SJSA1 (cell line): ENCODE results near the gene ETS2. TPM values are rescaled to one million over a fixed set of nuclear protein-coding genes. Genes with fewer than 3 reads are reported as not detected.

Experiments
- DNase-seq, 2 experiments: peaks; one replicate each; pipeline ENCODE4 v3.0.0-alpha.2; 2015 to 2020; ENCODE audit warnings: low spot score in 2 of 2, low read depth in 1 of 2
- H3K27ac ChIP-seq: fragments of 250-450 bp; sonication (Bioruptor Pico); 2 replicates; pipeline ENCODE4 v1.5.1; 2020; ENCODE audit warnings: mild to moderate bottlenecking, moderate library complexity
- H3K27me3 ChIP-seq: fragments of 250-450 bp; sonication (Bioruptor Pico); replicated peaks from 2 replicates; pipeline ENCODE4 v1.5.1; 2020; ENCODE audit warnings: mild to moderate bottlenecking, moderate library complexity
- H3K36me3 ChIP-seq: fragments of 250-450 bp; sonication (Bioruptor Pico); 2 replicates; pipeline ENCODE4 v1.5.1; 2020; ENCODE audit warnings: mild to moderate bottlenecking
- H3K4me1 ChIP-seq: fragments of 250-450 bp; sonication (Bioruptor Pico); replicated peaks from 2 replicates; pipeline ENCODE4 v1.6.1; 2021; ENCODE audit warnings: mild to moderate bottlenecking
- H3K4me3 ChIP-seq: fragments of 250-450 bp; sonication (Bioruptor Pico); 2 replicates; pipeline ENCODE4 v1.5.1; 2020; ENCODE audit warnings: mild to moderate bottlenecking
- H3K9me3 ChIP-seq: fragments of 250-450 bp; sonication (Bioruptor Pico); replicated peaks from 2 replicates; pipeline ENCODE4 v1.5.1; 2020; ENCODE audit warnings: mild to moderate bottlenecking
- total RNA-seq: library from RNA; depleted of rRNA; stranded (reverse); fragments of >200 nt; shearing (Covaris generic); gene quantifications from 2 replicates; pipeline ENCODE4 v1.2.3, GENCODE V29; 2014

ETS2 gene
- total RNA-seq, 1 experiment from 2014 or later = 48.2 TPM

GRCh38 chr21:38788275-38788905 lies 17.3 kb upstream of the ETS2 start:
- no peaks in the 10 kb centered on the region for H3K27me3 ChIP-seq
- DNase-seq = peak in 1 of 2 experiments; percentile 16
- no peak overlapping the region for H3K27ac ChIP-seq
- H3K4me3 ChIP-seq = no peak overlapping the region
- H3K36me3 ChIP-seq = no peaks in the 10 kb centered on the region
- no peaks in the 10 kb centered on the region for H3K9me3 ChIP-seq
- H3K4me1 ChIP-seq = peaks cover 29% of the 10 kb centered on the region

GRCh38 chr21:38789275-38789674 lies 16.5 kb upstream of the ETS2 start:
- Histone ChIP-seq H3K4me3 (no peak overlapping the region), H3K4me1 (peaks cover 29% of the 10 kb centered on the region), H3K27ac (no peak overlapping the region), H3K36me3 (no peaks in the 10 kb centered on the region), H3K9me3 (no peaks in the 10 kb centered on the region), H3K27me3 (no peaks in the 10 kb centered on the region)
- DNase-seq = no peak

- H3K4me3 ChIP-seq = no peak overlapping the region
- no peaks in the 10 kb centered on the region for H3K36me3 ChIP-seq
- DNase-seq = no peak
- H3K27me3 ChIP-seq = no peaks in the 10 kb centered on the region
- H3K9me3 ChIP-seq = no peaks in the 10 kb centered on the region
- peaks cover 29% of the 10 kb centered on the region for H3K4me1 ChIP-seq
- H3K27ac ChIP-seq = no peak overlapping the region
Observed at GRCh38 chr21:38790059-38790458, 15.7 kb upstream of the ETS2 start.

- H3K27ac ChIP-seq = no peak overlapping the region
- no peaks in the 10 kb centered on the region for H3K36me3 ChIP-seq
- H3K4me1 ChIP-seq = peaks cover 34% of the 10 kb centered on the region
- H3K9me3 ChIP-seq = no peaks in the 10 kb centered on the region
- no peak overlapping the region for H3K4me3 ChIP-seq
- no peak for DNase-seq
- H3K27me3 ChIP-seq = no peaks in the 10 kb centered on the region
Observed at GRCh38 chr21:38790961-38791360, 14.8 kb upstream of the ETS2 start.

GRCh38 chr21:38792676-38793459 lies 12.9 kb upstream of the ETS2 start:
- Histone ChIP-seq H3K27ac (no peak overlapping the region), H3K4me3 (no peak overlapping the region), H3K4me1 (peaks cover 48% of the 10 kb centered on the region)

GRCh38 chr21:38793926-38794713 lies 11.6 kb upstream of the ETS2 start:
- no peak overlapping the region for H3K4me3 ChIP-seq
- peaks cover 48% of the 10 kb centered on the region for H3K4me1 ChIP-seq
- no peak for DNase-seq
- no peaks in the 10 kb centered on the region for H3K27me3 ChIP-seq
- no peak overlapping the region for H3K27ac ChIP-seq
- H3K36me3 ChIP-seq = no peaks in the 10 kb centered on the region
- H3K9me3 ChIP-seq = no peaks in the 10 kb centered on the region

More at GRCh38 chr21:38792676-38793459, 12.9 kb upstream of the ETS2 start:
- no peaks in the 10 kb centered on the region for H3K36me3 ChIP-seq
- H3K27me3 ChIP-seq = no peaks in the 10 kb centered on the region
- no peak for DNase-seq
- no peaks in the 10 kb centered on the region for H3K9me3 ChIP-seq

- Histone ChIP-seq H3K4me3 (no peak overlapping the region), H3K36me3 (no peaks in the 10 kb centered on the region), H3K9me3 (no peaks in the 10 kb centered on the region), H3K4me1 (peaks cover 48% of the 10 kb centered on the region), H3K27me3 (no peaks in the 10 kb centered on the region), H3K27ac (no peak overlapping the region)
- DNase-seq = no peak
Observed at GRCh38 chr21:38794978-38795377, 10.8 kb upstream of the ETS2 start.

GRCh38 chr21:38795475-38795874 lies 10.3 kb upstream of the ETS2 start:
- no peak overlapping the region for H3K27ac ChIP-seq
- H3K4me3 ChIP-seq = no peak overlapping the region
- no peaks in the 10 kb centered on the region for H3K27me3 ChIP-seq
- no peaks in the 10 kb centered on the region for H3K9me3 ChIP-seq
- no peak for DNase-seq
- no peaks in the 10 kb centered on the region for H3K36me3 ChIP-seq
- H3K4me1 ChIP-seq = peaks cover 50% of the 10 kb centered on the region

GRCh38 chr21:38796424-38796823 lies 9.3 kb upstream of the ETS2 start:
- peak; percentile 70 to 81 for DNase-seq

GRCh38 chr21:38797470-38797869 lies 8.3 kb upstream of the ETS2 start:
- Histone ChIP-seq H3K4me3 (no peak overlapping the region), H3K36me3 (no peaks in the 10 kb centered on the region), H3K27me3 (no peaks in the 10 kb centered on the region), H3K4me1 (peaks cover 40% of the 10 kb centered on the region), H3K27ac (peak overlapping the region; percentile 63), H3K9me3 (no peaks in the 10 kb centered on the region)
- peak; percentile 60 to 75 for DNase-seq

More at GRCh38 chr21:38796424-38796823, 9.3 kb upstream of the ETS2 start:
- H3K36me3 ChIP-seq = no peaks in the 10 kb centered on the region
- no peaks in the 10 kb centered on the region for H3K9me3 ChIP-seq
- H3K27me3 ChIP-seq = no peaks in the 10 kb centered on the region
- H3K4me1 ChIP-seq = peaks cover 40% of the 10 kb centered on the region
- peak overlapping the region; percentile 63 for H3K27ac ChIP-seq
- H3K4me3 ChIP-seq = no peak overlapping the region

GRCh38 chr21:38798081-38798480 lies 7.6 kb upstream of the ETS2 start:
- no peaks in the 10 kb centered on the region for H3K9me3 ChIP-seq
- no peaks in the 10 kb centered on the region for H3K36me3 ChIP-seq
- peak overlapping the region; percentile 63 for H3K27ac ChIP-seq
- DNase-seq = no peak
- peaks cover 40% of the 10 kb centered on the region for H3K4me1 ChIP-seq
- no peak overlapping the region for H3K4me3 ChIP-seq
- H3K27me3 ChIP-seq = no peaks in the 10 kb centered on the region

- Histone ChIP-seq H3K27me3 (no peaks in the 10 kb centered on the region), H3K27ac (peak overlapping the region; percentile 63), H3K4me3 (no peak overlapping the region), H3K36me3 (no peaks in the 10 kb centered on the region), H3K9me3 (no peaks in the 10 kb centered on the region), H3K4me1 (peaks cover 40% of the 10 kb centered on the region)
- peak; percentile 59 to 82 for DNase-seq
Observed at GRCh38 chr21:38798481-38798882, 7.2 kb upstream of the ETS2 start.

GRCh38 chr21:38800046-38800758 lies 5.5 kb upstream of the ETS2 start:
- Histone ChIP-seq H3K27ac (no peak overlapping the region), H3K36me3 (no peaks in the 10 kb centered on the region), H3K9me3 (no peaks in the 10 kb centered on the region), H3K27me3 (no peaks in the 10 kb centered on the region), H3K4me3 (no peak overlapping the region), H3K4me1 (peaks cover 53% of the 10 kb centered on the region)
- DNase-seq = no peak
